Endothelial cell of hepatic sinusoid (primary cell): ENCODE measurements around the gene MEPCE.
"Not testable (repeated sequence)": the region's sequence is repeated elsewhere in the genome, so short reads cannot be mapped to it uniquely, and the experiment has no call there.

ENCODE experiments used
- in situ Hi-C: cut with HindIII; loops from 2 replicates; pipeline ENCODE4 v1.10.0; 2017; ENCODE audit warnings: low sequenced_read_pairs

MEPCE gene

GRCh38 chr7:100433592-100434296 is 4.1 kb downstream of the MEPCE start:
- in situ Hi-C loops: no loop called here

- in situ Hi-C loops: no loop called here
Measured at GRCh38 chr7:100434297-100435144, 4.9 kb downstream of the MEPCE start.

- in situ Hi-C loops: no loop called here
Measured at GRCh38 chr7:100435401-100436304, 6.0 kb downstream of the MEPCE start.

GRCh38 chr7:100437150-100438100 is 7.8 kb downstream of the MEPCE start:
- in situ Hi-C loops: no loop called here

GRCh38 chr7:100438172-100438571 is 8.5 kb downstream of the MEPCE start:
- in situ Hi-C loops: no loop called here

GRCh38 chr7:100438731-100439130 is 9.1 kb downstream of the MEPCE start:
- in situ Hi-C loops: not testable (repeated sequence)

- in situ Hi-C loops: not testable (repeated sequence)
Measured at GRCh38 chr7:100439244-100439643, 9.6 kb downstream of the MEPCE start.

GRCh38 chr7:100441641-100442535 is 12.3 kb downstream of the MEPCE start:
- in situ Hi-C loops: no loop called here

- in situ Hi-C loops: no loop called here
Measured at GRCh38 chr7:100443096-100443840, 13.6 kb downstream of the MEPCE start.

- in situ Hi-C loops: no loop called here
Measured at GRCh38 chr7:100444311-100445278, 15.0 kb downstream of the MEPCE start.

GRCh38 chr7:100446040-100446439 is 16.4 kb downstream of the MEPCE start:
- in situ Hi-C loops: no loop called here

GRCh38 chr7:100447363-100447762 is 17.7 kb downstream of the MEPCE start:
- in situ Hi-C loops: not testable (repeated sequence)

GRCh38 chr7:100449190-100449795 is 19.7 kb downstream of the MEPCE start:
- in situ Hi-C loops: no loop called here

GRCh38 chr7:100452513-100452912 is 22.9 kb downstream of the MEPCE start:
- in situ Hi-C loops: no loop called here

- in situ Hi-C loops: not testable (repeated sequence)
Measured at GRCh38 chr7:100453854-100454253, 24.2 kb downstream of the MEPCE start.

GRCh38 chr7:100455206-100455605 is 25.6 kb downstream of the MEPCE start:
- in situ Hi-C loops: no loop called here

- in situ Hi-C loops: no loop called here
Measured at GRCh38 chr7:100456562-100456961, 26.9 kb downstream of the MEPCE start.
